Breast epithelium (tissue), 4 donors: ENCODE measurements around the gene PQBP1. TPM values are rescaled to one million over a fixed set of nuclear protein-coding genes. Genes with fewer than 3 reads are reported as not detected.

ENCODE experiments used
- DNase-seq, 2 donors: peaks; one replicate each; pipeline ENCODE4 v3.0.0-alpha.2; 2019; ENCODE audit warnings: low spot score in 2 of 2
- H3K27ac ChIP-seq, 2 donors: fragments of 200-600 bp; sonication (generic) in 1 of 2; one replicate each; pipeline ENCODE4 v1.5.1; 2016 to 2019; ENCODE audit warnings: mild to moderate bottlenecking in 1 of 2
- H3K27me3 ChIP-seq, 2 donors: fragments of 200-600 bp; sonication (generic) in 1 of 2; one replicate each; pipeline versions ENCODE4 v1.5.1 to v1.6.0; 2017 to 2019; ENCODE audit warnings: control low read depth in 1 of 2, mild to moderate bottlenecking in 1 of 2
- H3K36me3 ChIP-seq: fragments of 200-600 bp; one replicate; pipeline ENCODE4 v1.5.1; 2019
- H3K4me1 ChIP-seq, 2 donors: fragments of 200-600 bp; sonication (generic); one replicate each; pipeline ENCODE4 v1.5.1; 2016 to 2019; ENCODE audit warnings: control low read depth in 1 of 2
- H3K4me3 ChIP-seq, 3 donors: fragments of 200-600 bp; sonication (generic); 1 replicate in 2 of 3; 2 replicates in 1 of 3; pipeline ENCODE4 v1.5.1; 2016 to 2019; ENCODE audit warnings: mild to moderate bottlenecking in 3 of 3, moderate library complexity in 2 of 3
- H3K9me3 ChIP-seq, 2 donors: fragments of 200-600 bp; sonication (generic) in 1 of 2; one replicate each; pipeline ENCODE4 v1.5.1; 2016 to 2019; ENCODE audit warnings: control low read depth in 1 of 2
- POLR2A ChIP-seq: fragments of 450-650 bp; IDR thresholded peaks from one replicate; pipeline ENCODE4 v1.6.1; 2016; ENCODE audit warnings: antibody characterized with exemption, mild to moderate bottlenecking, moderate library complexity
- POLR2AphosphoS5 ChIP-seq, 3 donors: sonication (generic); formaldehyde crosslinking; IDR thresholded peaks; one replicate each; pipeline ENCODE4 v1.6.1; 2017; ENCODE audit warnings: antibody characterized with exemption in 3 of 3
- intact Hi-C: fragments of 100-400 bp; cut with DNase I; formaldehyde crosslinking; loops from one replicate; pipeline ENCODE4 v1.15.1; 2023; ENCODE audit warnings: low total_unique reads
- total RNA-seq, 3 donors: library from RNA; depleted of rRNA; stranded (reverse); fragments of >200 nt; gene quantifications; one replicate each; pipeline ENCODE4 v1.1.0, GENCODE V29; 2016
- TF ChIP-seq, protein P1 (sequence below), 3 donors: fragments of 450-650 bp; IDR thresholded peaks; one replicate each; pipeline ENCODE4 v1.5.1; 2016 to 2017; ENCODE audit warnings: antibody characterized with exemption in 3 of 3, mild to moderate bottlenecking in 3 of 3, moderate library complexity in 3 of 3

The PQBP1 gene
- total RNA-seq, 3 donors from 2014 or later = 56.0 to 71.4 (median 71.0) TPM

- Histone ChIP-seq H3K36me3 (no peaks in the 10 kb centered on the region), H3K4me3 (no peak overlapping the region), H3K4me1 (no peaks in the 10 kb centered on the region), H3K9me3 (no peaks in the 10 kb centered on the region), H3K27me3 (peaks cover 0 to 34% of the 10 kb centered on the region in 2 donors), H3K27ac (no peak overlapping the region)
- no peak for DNase-seq
- TF ChIP-seq POLR2A (no peak), POLR2AphosphoS5 (IDR thresholded peaks at IDR 0.05) (no peak)
- TF ChIP-seq, protein P1, sequence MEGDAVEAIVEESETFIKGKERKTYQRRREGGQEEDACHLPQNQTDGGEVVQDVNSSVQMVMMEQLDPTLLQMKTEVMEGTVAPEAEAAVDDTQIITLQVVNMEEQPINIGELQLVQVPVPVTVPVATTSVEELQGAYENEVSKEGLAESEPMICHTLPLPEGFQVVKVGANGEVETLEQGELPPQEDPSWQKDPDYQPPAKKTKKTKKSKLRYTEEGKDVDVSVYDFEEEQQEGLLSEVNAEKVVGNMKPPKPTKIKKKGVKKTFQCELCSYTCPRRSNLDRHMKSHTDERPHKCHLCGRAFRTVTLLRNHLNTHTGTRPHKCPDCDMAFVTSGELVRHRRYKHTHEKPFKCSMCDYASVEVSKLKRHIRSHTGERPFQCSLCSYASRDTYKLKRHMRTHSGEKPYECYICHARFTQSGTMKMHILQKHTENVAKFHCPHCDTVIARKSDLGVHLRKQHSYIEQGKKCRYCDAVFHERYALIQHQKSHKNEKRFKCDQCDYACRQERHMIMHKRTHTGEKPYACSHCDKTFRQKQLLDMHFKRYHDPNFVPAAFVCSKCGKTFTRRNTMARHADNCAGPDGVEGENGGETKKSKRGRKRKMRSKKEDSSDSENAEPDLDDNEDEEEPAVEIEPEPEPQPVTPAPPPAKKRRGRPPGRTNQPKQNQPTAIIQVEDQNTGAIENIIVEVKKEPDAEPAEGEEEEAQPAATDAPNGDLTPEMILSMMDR (IDR thresholded peaks at IDR 0.05) = no peak
- intact Hi-C loops = no loop called here
Observed at GRCh38 chrX:48905090-48905790, 7.5 kb downstream of the PQBP1 start.

DNA sequence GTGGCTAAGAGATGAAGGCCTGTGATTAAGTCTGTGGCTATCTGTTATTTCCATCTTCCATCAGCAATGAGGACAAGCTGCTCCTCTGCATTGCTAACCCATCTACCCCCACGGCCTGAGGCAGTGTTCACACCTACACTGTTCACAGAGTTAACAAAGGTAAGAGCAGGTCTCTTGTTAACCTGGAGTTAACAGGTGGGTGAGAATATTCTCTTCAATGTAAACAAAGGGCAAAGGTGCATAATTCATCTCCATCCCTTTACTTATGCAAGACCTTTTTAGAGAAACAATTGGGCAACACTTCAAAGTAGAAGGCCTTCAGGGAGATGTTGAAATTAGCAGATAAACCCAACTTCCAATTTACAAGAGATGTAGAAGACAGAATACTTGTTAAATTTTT, 10.9 kb downstream of the PQBP1 start:
- no peak for DNase-seq
- H3K9me3 ChIP-seq = no peaks in the 10 kb centered on the region
- H3K4me1 ChIP-seq = no peaks in the 10 kb centered on the region
- no peaks in the 10 kb centered on the region for H3K36me3 ChIP-seq
- intact Hi-C loops = no loop called here
- H3K27ac ChIP-seq = no peak overlapping the region
- H3K27me3 ChIP-seq = peaks cover 0 to 20% of the 10 kb centered on the region in 2 donors
- TF ChIP-seq POLR2A (no peak), POLR2AphosphoS5 (IDR thresholded peaks at IDR 0.05) (no peak)
- TF ChIP-seq, protein P1 (IDR thresholded peaks at IDR 0.05) = no peak
- H3K4me3 ChIP-seq = no peak overlapping the region

DNA sequence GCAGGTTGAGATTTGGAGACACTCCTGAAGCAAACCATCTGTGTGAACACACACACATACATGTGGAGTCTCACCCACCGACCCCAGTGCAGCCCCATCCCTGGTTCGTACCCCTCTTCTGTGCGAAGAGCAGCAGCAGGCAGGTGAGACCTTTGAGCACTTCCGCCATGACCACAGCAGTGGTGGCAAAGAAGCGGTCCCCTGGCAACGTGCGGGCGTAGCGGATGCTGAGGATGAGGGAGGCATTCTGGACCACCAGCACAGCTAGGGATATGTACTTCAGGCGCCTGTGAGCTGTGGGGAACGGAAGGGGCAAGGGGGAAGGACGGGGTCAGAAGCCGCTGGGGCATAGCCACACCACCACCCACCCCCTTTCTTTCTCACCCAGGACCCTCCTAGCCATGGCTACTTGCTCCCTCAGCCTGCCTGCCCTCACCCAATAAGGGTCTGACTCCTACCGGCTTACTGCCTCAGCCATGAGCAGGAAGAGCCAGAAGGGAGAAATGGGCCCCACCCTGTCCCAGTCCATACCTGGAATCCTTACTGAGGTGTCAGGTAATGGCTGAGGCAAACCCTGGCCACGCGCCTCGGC, 12.1 kb downstream of the PQBP1 start:
- H3K27me3 ChIP-seq = peaks cover 0 to 15% of the 10 kb centered on the region in 2 donors

DNA sequence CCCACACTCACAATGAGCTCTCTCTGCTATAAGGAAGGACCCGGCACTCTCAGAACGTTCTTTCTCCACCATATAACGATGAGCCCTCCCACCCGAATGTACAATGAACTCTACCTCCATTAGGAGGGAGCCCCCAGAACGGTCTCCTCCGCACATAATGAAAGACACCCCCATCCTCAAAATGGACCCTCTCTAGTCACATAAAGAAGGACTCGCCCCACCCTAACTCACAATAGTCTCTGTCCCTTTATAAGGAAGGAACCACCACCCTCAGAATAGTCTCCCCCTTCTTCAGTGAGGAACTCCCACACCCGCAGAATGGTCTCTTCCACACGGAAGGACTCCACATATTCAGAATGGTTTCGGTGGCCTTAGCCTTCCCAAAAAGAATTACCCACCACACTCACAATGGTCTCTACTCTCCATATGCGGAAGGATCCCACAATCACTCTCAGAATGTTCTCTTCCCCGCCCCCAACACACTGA, 13.2 kb downstream of the PQBP1 start:
- Histone ChIP-seq H3K4me3 (peak overlapping the region; percentile 58 to 84 (median 66)), H3K9me3 (no peaks in the 10 kb centered on the region), H3K4me1 (no peaks in the 10 kb centered on the region), H3K27me3 (peaks cover 0 to 17% of the 10 kb centered on the region in 2 donors), H3K36me3 (no peaks in the 10 kb centered on the region), H3K27ac (peak overlapping the region; percentile 85 to 92)
- TF ChIP-seq, protein P1 (IDR thresholded peaks at IDR 0.05) = no peak
- TF ChIP-seq POLR2AphosphoS5 (IDR thresholded peaks at IDR 0.05) (no peak), POLR2A (no peak)
- intact Hi-C loops = no loop called here
- no peak for DNase-seq

More for the DNA sequence above, 12.1 kb downstream of the PQBP1 start:
- no peaks in the 10 kb centered on the region for H3K4me1 ChIP-seq
- intact Hi-C loops = no loop called here
- H3K4me3 ChIP-seq = no peak overlapping the region
- H3K36me3 ChIP-seq = no peaks in the 10 kb centered on the region
- DNase-seq = no peak
- TF ChIP-seq, protein P1 (IDR thresholded peaks at IDR 0.05) = no peak
- TF ChIP-seq POLR2AphosphoS5 (IDR thresholded peaks at IDR 0.05) (no peak), POLR2A (no peak)
- no peak overlapping the region for H3K27ac ChIP-seq
- no peaks in the 10 kb centered on the region for H3K9me3 ChIP-seq
